SK-N-SH (cell line): ENCODE data around the gene SLC12A4. TPM values are rescaled to one million over a fixed set of nuclear protein-coding genes. Genes with fewer than 3 reads are reported as not detected.

ENCODE experiments used
- CTCF ChIA-PET: fragments of 300-600, 350-600 bp; formaldehyde crosslinking; extraction: SDS; loops from one replicate; lab custom pipeline; 2021; lab: Yijun Ruan, JAX
- POLR2A ChIA-PET: fragments of 350-600 bp; sonication (Branson Sonifier 250); formaldehyde crosslinking; extraction: SDS; loops from one replicate; lab custom pipeline; 2020; ENCODE audit warnings: antibody characterized with exemption, inconsistent platforms; lab: Yijun Ruan, JAX
- DNase-seq: peaks from one replicate; pipeline ENCODE4 v3.0.0; 2012
- H2AFZ ChIP-seq: fragments of 200-600 bp; sonication (generic); 2 replicates; pipeline ENCODE4 v1.8.1; 2016; ENCODE audit warnings: antibody characterized with exemption, mild to moderate bottlenecking, low read depth
- H3F3A ChIP-seq: fragments of 200-600 bp; sonication (generic); replicated peaks from 2 replicates; pipeline ENCODE3; 2016; ENCODE audit warnings: antibody characterized with exemption, mild to moderate bottlenecking; ENCODE audit not compliant: insufficient read depth
- H3K27ac ChIP-seq, 2 experiments: fragments of 200-500 bp in 1 of 2; fragments of 200-600 bp in 1 of 2; sonication (Bioruptor generic) in 1 of 2; sonication (generic), shearing (Covaris generic) in 1 of 2; 2 replicates each; pipeline versions ENCODE4 v1.5.1 to v1.6.1; 2014 to 2016; ENCODE audit warnings: low read depth in 2 of 2, inconsistent platforms in 1 of 2, low read length in 1 of 2, mild to moderate bottlenecking in 1 of 2, mixed read lengths in 1 of 2
- H3K27me3 ChIP-seq: fragments of 200-600 bp; sonication (generic), shearing (Covaris generic); 2 replicates; pipeline ENCODE4 v1.6.1; 2016; ENCODE audit warnings: mixed run types; ENCODE audit not compliant: insufficient read depth
- H3K36me3 ChIP-seq, 2 experiments: fragments of 200-500 bp in 1 of 2; fragments of 200-600 bp in 1 of 2; sonication (Bioruptor generic) in 1 of 2; sonication (generic) in 1 of 2; replicated peaks in 1 of 2; 2 replicates each; pipeline versions ENCODE3 to v1.5.1; 2014 to 2016; ENCODE audit warnings: low read length in 1 of 2, mild to moderate bottlenecking in 1 of 2; ENCODE audit not compliant: insufficient read depth in 2 of 2, control insufficient read depth in 1 of 2
- H3K4me1 ChIP-seq, 2 experiments: fragments of 200-500 bp in 1 of 2; fragments of 200-600 bp in 1 of 2; sonication (Bioruptor generic) in 1 of 2; sonication (generic), shearing (Covaris generic) in 1 of 2; 2 replicates each; pipeline versions ENCODE4 v1.5.1 to v1.6.1; 2014 to 2016; ENCODE audit warnings: low read depth in 1 of 2, low read length in 1 of 2, mixed run types in 1 of 2; ENCODE audit not compliant: insufficient read depth in 2 of 2, control insufficient read depth in 1 of 2
- H3K4me2 ChIP-seq: fragments of 200-600 bp; sonication (generic), shearing (Covaris generic); 2 replicates; pipeline ENCODE4 v1.6.1; 2017; ENCODE audit warnings: mixed run types
- H3K4me3 ChIP-seq, 2 experiments: fragments of 200-500 bp in 1 of 2; fragments of 200-600 bp in 1 of 2; sonication (Bioruptor generic) in 1 of 2; sonication (generic), shearing (Covaris generic) in 1 of 2; 2 replicates each; pipeline versions ENCODE4 v1.5.1 to v1.8.1; 2014 to 2016; ENCODE audit warnings: low read depth in 2 of 2, inconsistent platforms in 1 of 2, low read length in 1 of 2, mild to moderate bottlenecking in 1 of 2, mixed read lengths in 1 of 2, moderate library complexity in 1 of 2
- H3K79me2 ChIP-seq: fragments of 200-600 bp; sonication (generic); 2 replicates; pipeline ENCODE4 v1.8.1; 2017; ENCODE audit warnings: mild to moderate bottlenecking; ENCODE audit not compliant: insufficient read depth
- H3K9ac ChIP-seq: fragments of 200-600 bp; sonication (generic); 2 replicates; pipeline ENCODE4 v1.6.1; 2017; ENCODE audit warnings: mixed run types
- H3K9me2 ChIP-seq: fragments of 200-600 bp; sonication (generic); 2 replicates; pipeline ENCODE4 v1.6.1; 2017; ENCODE audit warnings: mixed run types
- H3K9me3 ChIP-seq: fragments of 200-600 bp; sonication (generic); 2 replicates; pipeline ENCODE4 v1.6.1; 2017; ENCODE audit warnings: mixed run types, mild to moderate bottlenecking, moderate library complexity
- H4K20me1 ChIP-seq: fragments of 200-600 bp; sonication (generic); 2 replicates; pipeline ENCODE4 v1.6.1; 2017; ENCODE audit warnings: mild to moderate bottlenecking, mixed run types; ENCODE audit not compliant: insufficient read depth
- CTCF ChIP-seq: fragments of 200-600 bp; sonication (generic); IDR thresholded peaks from 2 replicates; pipeline ENCODE4 v1.6.1; 2017; ENCODE audit warnings: antibody characterized with exemption, mild to moderate bottlenecking, moderate library complexity
- EZH2phosphoT487 ChIP-seq: fragments of 200-600 bp; sonication (generic); IDR thresholded peaks from 2 replicates; pipeline ENCODE4 v1.6.1; 2017; ENCODE audit warnings: low read depth, mixed run types, mild to moderate bottlenecking, antibody characterized with exemption, moderate library complexity, borderline replicate concordance
- FOSL2 ChIP-seq: IDR thresholded peaks from 2 replicates; pipeline ENCODE4 v1.4.0; 2012; ENCODE audit warnings: low read depth, mild to moderate bottlenecking, moderate library complexity, borderline replicate concordance
- FOXJ3 ChIP-seq: sonication (generic); formaldehyde crosslinking; IDR thresholded peaks from 2 replicates; pipeline ENCODE4 v1.5.1; 2020; ENCODE audit warnings: mild to moderate bottlenecking, missing genetic modification reagents
- GABPA ChIP-seq: IDR thresholded peaks from 2 replicates; pipeline ENCODE4 v1.4.0; 2012; ENCODE audit warnings: low read depth, mild to moderate bottlenecking
- GATA2 ChIP-seq: sonication (generic); formaldehyde crosslinking; IDR thresholded peaks from 2 replicates; pipeline ENCODE4 v1.5.0; 2020; ENCODE audit warnings: mild to moderate bottlenecking, missing genetic modification reagents
- IRF3 ChIP-seq: fragments of 150-350 bp; IDR thresholded peaks from 2 replicates; pipeline ENCODE4 v1.6.1; 2016; ENCODE audit warnings: mild to moderate bottlenecking, low read depth, low read length
- RAD21 ChIP-seq: IDR thresholded peaks from 2 replicates; pipeline ENCODE4 v1.6.1; 2012; ENCODE audit warnings: mild to moderate bottlenecking, low read length
- RCOR1 ChIP-seq: fragments of 150-350 bp; IDR thresholded peaks from 2 replicates; pipeline ENCODE4 v1.6.1; 2017; ENCODE audit warnings: antibody characterized with exemption, low read length
- TEAD4 ChIP-seq: IDR thresholded peaks from 2 replicates; pipeline ENCODE4 v1.4.0; 2012; ENCODE audit warnings: mild to moderate bottlenecking, borderline replicate concordance; ENCODE audit not compliant: insufficient read depth
- USF2 ChIP-seq: fragments of 150-350 bp; IDR thresholded peaks from 2 replicates; pipeline ENCODE4 v1.6.1; 2017; ENCODE audit warnings: antibody characterized with exemption, low read length, low read depth, borderline replicate concordance
- YY1 ChIP-seq: IDR thresholded peaks from 2 replicates; pipeline ENCODE4 v1.4.0; 2012; ENCODE audit warnings: low read depth, mild to moderate bottlenecking
- WGBS: methylation state at CpG from one replicate; pipeline ENCODE4 v1.1.6; 2017; ENCODE audit warnings: low lambda C conversion rate; 5-methylcytosine and 5-hydroxymethylcytosine counted together
- polyA plus RNA-seq, 3 experiments: library from polyadenylated mRNA; depleted of rRNA; stranded (reverse); fragments of >200 nt; gene quantifications; 2 replicates each; pipeline ENCODE4 v1.2.3, GENCODE V29; 2012

The SLC12A4 gene
- polyA plus RNA-seq, 1 of the 3 experiments (the other 2 are of a cell fraction), result 75.8 TPM

- H3K27ac ChIP-seq, result no peak overlapping the region
- H4K20me1 ChIP-seq, result peaks cover 10% of the 10 kb centered on the region; the same call in 1 of the 2 replicates
Measured at GRCh38 chr16:67902831-67903230, 65.6 kb downstream of the SLC12A4 start.

GRCh38 chr16:67901734-67902133 is 66.7 kb downstream of the SLC12A4 start:
- H3K27me3 ChIP-seq, result no peaks in the 10 kb centered on the region
- no peak overlapping the region for H3K4me2 ChIP-seq
- no peaks in the 10 kb centered on the region for H3F3A ChIP-seq
- peaks cover 53% of the 10 kb centered on the region for H3K79me2 ChIP-seq
- TF ChIP-seq FOSL2 (no peak), EZH2phosphoT487 (no peak), RAD21 (no peak), YY1 (no peak), FOXJ3 (no peak), TEAD4 (no peak), RCOR1 (no peak), GABPA (no peak), IRF3 (no peak), CTCF (no peak)
- H3K9ac ChIP-seq, result no peak overlapping the region
- no peaks in the 10 kb centered on the region for H3K9me3 ChIP-seq
- H2AFZ ChIP-seq, result no peak overlapping the region
- H4K20me1 ChIP-seq, result peaks cover 12% of the 10 kb centered on the region
- 98% methylated on average over 5 of the region's 5 CpGs for WGBS
- no peak overlapping the region for H3K27ac ChIP-seq
- CTCF ChIA-PET, result interaction anchor here (2.5 kb wide), 1 partner anchor 18 kb away, joined by 10 read pairs; no protein-coding TSS in a partner anchor
- no peaks in the 10 kb centered on the region for H3K36me3 ChIP-seq
- no peaks in the 10 kb centered on the region for H3K9me2 ChIP-seq
- POLR2A ChIA-PET, result no interaction called here
- DNase-seq, result no peak
- no peaks in the 10 kb centered on the region for H3K4me1 ChIP-seq
- no peak overlapping the region for H3K4me3 ChIP-seq

More at GRCh38 chr16:67902831-67903230, 65.6 kb downstream of the SLC12A4 start:
- Histone ChIP-seq H3K27me3 (no peaks in the 10 kb centered on the region), H2AFZ (no peak overlapping the region), H3K79me2 (peaks cover 42% of the 10 kb centered on the region), H3K9me2 (no peaks in the 10 kb centered on the region), H3K36me3 (no peaks in the 10 kb centered on the region), H3K9me3 (no peaks in the 10 kb centered on the region), H3K4me3 (no peak overlapping the region), H3K4me2 (no peak overlapping the region), H3K9ac (no peak overlapping the region), H3K4me1 (no peaks in the 10 kb centered on the region), H3F3A (no peaks in the 10 kb centered on the region)
- TF ChIP-seq USF2 (no peak), GATA2 (CRISPR knock-in tag) (no peak)
- no peak for DNase-seq
- CTCF ChIA-PET, result interaction anchor here (1.2 to 1.6 kb wide), 2 partner anchors 19 to 32 kb away, joined by 3 read pairs; no protein-coding TSS in a partner anchor
- 97% methylated on average over 4 of the region's 4 CpGs for WGBS
- POLR2A ChIA-PET, result no interaction called here
